GM12878 (cell line): ENCODE measurements around the gene SPINT2. TPM values are rescaled to one million over a fixed set of nuclear protein-coding genes. Genes with fewer than 3 reads are reported as not detected.

Experiments
- CBX5 ChIP-seq: sonication (generic); IDR thresholded peaks from 2 replicates; pipeline ENCODE4 v1.6.1; 2016; ENCODE audit warnings: low read depth, moderate library complexity, mild to moderate bottlenecking, inconsistent platforms
- CEBPZ ChIP-seq: fragments of 150-350 bp; IDR thresholded peaks from 2 replicates; pipeline ENCODE4 v1.6.1; 2016; ENCODE audit warnings: low read depth, low read length
- CHD2 ChIP-seq: IDR thresholded peaks from 2 replicates; pipeline ENCODE4 v1.6.1; 2011; ENCODE audit warnings: low read depth, low read length, improper control_type of control experiment, borderline replicate concordance
- CREM ChIP-seq: IDR thresholded peaks from 2 replicates; pipeline ENCODE4 v1.6.1; 2014; ENCODE audit warnings: antibody characterized with exemption, low read depth
- FOS ChIP-seq: IDR thresholded peaks from 3 replicates; pipeline ENCODE4 v1.6.1; 2011; ENCODE audit warnings: borderline replicate concordance; ENCODE audit not compliant: insufficient read length; ENCODE audit errors: extremely low read depth
- IRF5 ChIP-seq: fragments of 450-650 bp; IDR thresholded peaks from 2 replicates; pipeline ENCODE4 v1.6.1; 2017; ENCODE audit warnings: borderline replicate concordance
- MTA2 ChIP-seq: fragments of 450-650 bp; IDR thresholded peaks from 2 replicates; pipeline ENCODE4 v1.6.1; 2016; ENCODE audit warnings: low read depth, mild to moderate bottlenecking, moderate library complexity
- MXI1 ChIP-seq: fragments of 150-350 bp; IDR thresholded peaks from 2 replicates; pipeline ENCODE4 v1.6.1; 2011; ENCODE audit warnings: low read depth, mild to moderate bottlenecking, inconsistent platforms, low read length, improper control_type of control experiment
- PAX8 ChIP-seq: fragments of 450-650 bp; IDR thresholded peaks from 2 replicates; pipeline ENCODE4 v1.6.1; 2017; ENCODE audit warnings: mild to moderate bottlenecking, moderate library complexity
- POLR2A ChIP-seq: IDR thresholded peaks from 2 replicates; pipeline ENCODE4 v1.6.1; 2011; ENCODE audit warnings: low read depth, mild to moderate bottlenecking, low read length
- RBBP5 ChIP-seq: fragments of 200-600 bp; sonication (generic); conservative IDR thresholded peaks from 2 replicates; pipeline ENCODE4 v1.6.1; 2016
- REST ChIP-seq: IDR thresholded peaks from 2 replicates; pipeline ENCODE4 v1.6.1; 2012; ENCODE audit warnings: mild to moderate bottlenecking, low read depth, low read length
- RFX5 ChIP-seq: IDR thresholded peaks from 2 replicates; pipeline ENCODE4 v1.6.1; 2011; ENCODE audit warnings: low read depth, low read length, improper control_type of control experiment
- SUZ12 ChIP-seq: fragments of 200-600 bp; sonication (generic); IDR thresholded peaks from one replicate; pipeline ENCODE4 v1.6.1; 2018; ENCODE audit warnings: antibody characterized with exemption, mild to moderate bottlenecking; ENCODE audit not compliant: unreplicated experiment
- WRNIP1 ChIP-seq: IDR thresholded peaks from 2 replicates; pipeline ENCODE4 v1.6.1; 2011; ENCODE audit warnings: low read depth, low read length, improper control_type of control experiment, borderline replicate concordance
- ZBED1 ChIP-seq: IDR thresholded peaks from 2 replicates; pipeline ENCODE4 v1.6.1; 2016; ENCODE audit warnings: borderline replicate concordance
- ZNF592 ChIP-seq: fragments of 450-650 bp; IDR thresholded peaks from 2 replicates; pipeline ENCODE4 v1.6.1; 2017; ENCODE audit warnings: mild to moderate bottlenecking, moderate library complexity
- ZSCAN29 ChIP-seq: fragments of 450-650 bp; IDR thresholded peaks from 2 replicates; pipeline ENCODE4 v1.6.1; 2017; ENCODE audit warnings: mild to moderate bottlenecking, moderate library complexity
- polyA plus RNA-seq, 11 experiments: library from polyadenylated mRNA; depleted of rRNA in 4 of 11; unstranded in 6 of 11; stranded (reverse) in 5 of 11; fragments of >200 nt; fragmentation: Nextera tagmentation in 4 of 11; fragmentation: Illumina TruSeq in 1 of 11; extraction: Ambion mirVana in 4 of 11; extraction: Trizol in 1 of 11; gene quantifications; 1 replicate in 1 of 11; 2 replicates in 10 of 11; pipeline versions ENCODE4 v1.2.1 to v1.2.3, GENCODE V29; 2011 to 2016; ENCODE audit warnings: inconsistent platforms in 2 of 11, missing spikeins in 2 of 11, low read depth in 1 of 11
- total RNA-seq, 4 experiments: library from RNA; depleted of rRNA in 3 of 4; stranded (reverse); fragments of >200 nt in 3 of 4; fragmentation: Illumina TruSeq in 1 of 4; extraction: Trizol in 1 of 4; gene quantifications; 2 replicates each; pipeline versions ENCODE4 v1.2.1 to v1.2.3, GENCODE V29; 2013 to 2021

SPINT2 gene
- total and polyA plus RNA-seq, 10 of the 15 experiments (the other 5 are each of a cell fraction or from before 2014, with no cell fraction given) = 0.15 to 26.5 (median 17.5) TPM

GRCh38 chr19:38229585-38230073 is 34.7 kb upstream of the SPINT2 start (continued):
- TF ChIP-seq CEBPZ (no peak), FOS (no peak), MXI1 (no peak), IRF5 (no peak), ZBED1 (no peak), REST (no peak), PAX8 (no peak), CBX5 (no peak), RFX5 (no peak), CHD2 (no peak), ZSCAN29 (no peak), WRNIP1 (no peak), MTA2 (no peak), CREM (0 out of 2 replicates have a peak, but pooled peaks have one; percentile 16), SUZ12 (no peak), ZNF592 (no peak), RBBP5 (no peak), POLR2A (no peak)
